ENCODE measurements around the gene FERMT1. TPM values are rescaled to one million over a fixed set of nuclear protein-coding genes. Genes with fewer than 3 reads are reported as not detected.

Gene FERMT1
- total and polyA plus RNA-seq, 2 of the 13 experiments (the other 11 are each of a cell fraction or from before 2014, with no cell fraction given) = 15.8 to 29.5 TPM

- TF ChIP-seq ZNF574 (CRISPR knock-in tag; IDR thresholded peaks at IDR 0.05) = peak; percentile 99
- TF ChIP-seq NBN (conservative IDR thresholded peaks at IDR 0.05) = no peak
- peak; percentile 54 for TF ChIP-seq YY1 (IDR thresholded peaks at IDR 0.05; ENCODE audit: insufficient read depth, insufficient replicate concordance, low read depth, low read length)
- TF ChIP-seq ZMYM4 (CRISPR knock-in tag; IDR thresholded peaks at IDR 0.05) = peak; percentile 98
- peak; percentile 91; the same call in 1 of the 2 replicates for TF ChIP-seq EHMT2 (IDR thresholded peaks at IDR 0.05; ENCODE audit: borderline replicate concordance, low read depth, low read length)
- TF ChIP-seq RARG (CRISPR knock-in tag; IDR thresholded peaks at IDR 0.05; ENCODE audit: low read depth) = no peak
Observed at GRCh38 chr20:6140947-6141346, 18.1 kb upstream of the FERMT1 start (continued).

- no peak for FAIRE-seq
- intact Hi-C loops (cut with micrococcal nuclease; ENCODE audit: unreplicated experiment) = no loop called here
- in situ Hi-C loops (cut with HindIII; ENCODE audit: extremely low pct_ligation_motif_present, low pct_unique_long_range_greater_than_20kb) = loop anchor here (25.0 kb wide), 1 partner anchor 1152 kb away; no protein-coding TSS in a partner anchor
Observed at GRCh38 chr20:6135347-6135746, 12.5 kb upstream of the FERMT1 start.

More at GRCh38 chr20:6135347-6135746, 12.5 kb upstream of the FERMT1 start:
- H2AFZ ChIP-seq (ENCODE audit: low read length) = no peak overlapping the region
- DNase-seq (ENCODE audit: low spot score) (no peak), ATAC-seq (no peak)
- BruUV-seq (replicated peaks) = no TSS peak
- H3K4me2 ChIP-seq (ENCODE audit: low read depth, low read length) = no peak overlapping the region
- H3K36me3 ChIP-seq (replicated peaks in 1 of 2; ENCODE audit: control insufficient read depth in 1 of 2, insufficient read depth in 2 of 2, low read length in 2 of 2) = no peaks in the 10 kb centered on the region
- H3K27ac ChIP-seq (ENCODE audit: extremely low read length, insufficient read depth, low read length) = no peak overlapping the region
- H3K9ac ChIP-seq (ENCODE audit: insufficient read depth, low read depth, low read length) = no peak overlapping the region
- H3K79me2 ChIP-seq (ENCODE audit: insufficient read depth, low read length) = no peaks in the 10 kb centered on the region
- CTCF ChIA-PET (ENCODE audit: low intra/inter-chr PET ratio, low total read pairs) = no interaction called here
- no peak overlapping the region for H3K4me3 ChIP-seq (replicated peaks in 1 of 3; ENCODE audit: insufficient read depth in 1 of 3, low read depth in 2 of 3, low read length in 3 of 3)
- no peaks in the 10 kb centered on the region for H3K9me3 ChIP-seq (ENCODE audit: low read length)
- WGBS (ENCODE audit: low lambda C conversion rate) = 58% methylated on average over 8 of the region's 8 CpGs
- H4K20me1 ChIP-seq (ENCODE audit: insufficient read depth, low read length) = no peaks in the 10 kb centered on the region
- POLR2A ChIA-PET = interaction anchor here (1.8 kb wide), 1 partner anchor 13 kb away, joined by 6 read pairs; the partner anchor contains the start of gene FERMT1
- TF ChIP-seq SMARCE1 (IDR thresholded peaks at IDR 0.05; ENCODE audit: borderline replicate concordance) (no peak), ZNF205 (CRISPR knock-in tag; IDR thresholded peaks at IDR 0.05) (no peak), ZNF614 (CRISPR knock-in tag; IDR thresholded peaks at IDR 0.05; ENCODE audit: borderline replicate concordance) (no peak), ZNF20 (CRISPR knock-in tag; IDR thresholded peaks at IDR 0.05) (no peak), SOX13 (IDR thresholded peaks at IDR 0.05) (no peak), SOX13 (CRISPR knock-in tag; conservative IDR thresholded peaks at IDR 0.05 in 1 of 2, IDR thresholded peaks at IDR 0.05 in 1 of 2) (no peak), KDM2A (CRISPR knock-in tag; IDR thresholded peaks at IDR 0.05; ENCODE audit: borderline replicate concordance, low read depth) (no peak), ISL2 (CRISPR knock-in tag; IDR thresholded peaks at IDR 0.05) (no peak), GPBP1L1 (CRISPR knock-in tag; IDR thresholded peaks at IDR 0.05) (no peak), ZNF615 (CRISPR knock-in tag; IDR thresholded peaks at IDR 0.05; ENCODE audit: borderline replicate concordance) (no peak), BRCA1 (CRISPR knock-in tag; IDR thresholded peaks at IDR 0.05) (no peak), CENPBD1 (CRISPR knock-in tag; IDR thresholded peaks at IDR 0.05; ENCODE audit: borderline replicate concordance, low read depth) (no peak), TCF12 (IDR thresholded peaks at IDR 0.05) (no peak), TCF12 (CRISPR knock-in tag; IDR thresholded peaks at IDR 0.05) (no peak), MAFK (conservative IDR thresholded peaks at IDR 0.05 in 1 of 2, IDR thresholded peaks at IDR 0.05 in 1 of 2; ENCODE audit: low read length in 2 of 2) (no peak)
- no peaks in the 10 kb centered on the region for H3K4me1 ChIP-seq (ENCODE audit: insufficient read depth, low read length)
- H3K27me3 ChIP-seq (ENCODE audit: control insufficient read depth in 1 of 2, insufficient read depth in 2 of 2, low read length in 2 of 2) = peaks cover 3 to 14% of the 10 kb centered on the region in 2 experiments; a peak in 3 of 5 replicates
